SK-N-SH (cell line): ENCODE data around the gene CD209. TPM values are rescaled to one million over a fixed set of nuclear protein-coding genes. Genes with fewer than 3 reads are reported as not detected.

ENCODE experiments used
- CTCF ChIA-PET: fragments of 300-600, 350-600 bp; formaldehyde crosslinking; extraction: SDS; loops from one replicate; lab custom pipeline; 2021; lab: Yijun Ruan, JAX
- POLR2A ChIA-PET: fragments of 350-600 bp; sonication (Branson Sonifier 250); formaldehyde crosslinking; extraction: SDS; loops from one replicate; lab custom pipeline; 2020; ENCODE audit warnings: antibody characterized with exemption, inconsistent platforms; lab: Yijun Ruan, JAX
- DNase-seq: peaks from one replicate; pipeline ENCODE4 v3.0.0; 2012
- H2AFZ ChIP-seq: fragments of 200-600 bp; sonication (generic); 2 replicates; pipeline ENCODE4 v1.8.1; 2016; ENCODE audit warnings: antibody characterized with exemption, mild to moderate bottlenecking, low read depth
- H3F3A ChIP-seq: fragments of 200-600 bp; sonication (generic); replicated peaks from 2 replicates; pipeline ENCODE3; 2016; ENCODE audit warnings: antibody characterized with exemption, mild to moderate bottlenecking; ENCODE audit not compliant: insufficient read depth
- H3K27ac ChIP-seq, 2 experiments: fragments of 200-500 bp in 1 of 2; fragments of 200-600 bp in 1 of 2; sonication (Bioruptor generic) in 1 of 2; sonication (generic), shearing (Covaris generic) in 1 of 2; 2 replicates each; pipeline versions ENCODE4 v1.5.1 to v1.6.1; 2014 to 2016; ENCODE audit warnings: low read depth in 2 of 2, inconsistent platforms in 1 of 2, low read length in 1 of 2, mild to moderate bottlenecking in 1 of 2, mixed read lengths in 1 of 2
- H3K27me3 ChIP-seq: fragments of 200-600 bp; sonication (generic), shearing (Covaris generic); 2 replicates; pipeline ENCODE4 v1.6.1; 2016; ENCODE audit warnings: mixed run types; ENCODE audit not compliant: insufficient read depth
- H3K36me3 ChIP-seq, 2 experiments: fragments of 200-500 bp in 1 of 2; fragments of 200-600 bp in 1 of 2; sonication (Bioruptor generic) in 1 of 2; sonication (generic) in 1 of 2; replicated peaks in 1 of 2; 2 replicates each; pipeline versions ENCODE3 to v1.5.1; 2014 to 2016; ENCODE audit warnings: low read length in 1 of 2, mild to moderate bottlenecking in 1 of 2; ENCODE audit not compliant: insufficient read depth in 2 of 2, control insufficient read depth in 1 of 2
- H3K4me1 ChIP-seq, 2 experiments: fragments of 200-500 bp in 1 of 2; fragments of 200-600 bp in 1 of 2; sonication (Bioruptor generic) in 1 of 2; sonication (generic), shearing (Covaris generic) in 1 of 2; 2 replicates each; pipeline versions ENCODE4 v1.5.1 to v1.6.1; 2014 to 2016; ENCODE audit warnings: low read depth in 1 of 2, low read length in 1 of 2, mixed run types in 1 of 2; ENCODE audit not compliant: insufficient read depth in 2 of 2, control insufficient read depth in 1 of 2
- H3K4me2 ChIP-seq: fragments of 200-600 bp; sonication (generic), shearing (Covaris generic); 2 replicates; pipeline ENCODE4 v1.6.1; 2017; ENCODE audit warnings: mixed run types
- H3K4me3 ChIP-seq, 2 experiments: fragments of 200-500 bp in 1 of 2; fragments of 200-600 bp in 1 of 2; sonication (Bioruptor generic) in 1 of 2; sonication (generic), shearing (Covaris generic) in 1 of 2; 2 replicates each; pipeline versions ENCODE4 v1.5.1 to v1.8.1; 2014 to 2016; ENCODE audit warnings: low read depth in 2 of 2, inconsistent platforms in 1 of 2, low read length in 1 of 2, mild to moderate bottlenecking in 1 of 2, mixed read lengths in 1 of 2, moderate library complexity in 1 of 2
- H3K79me2 ChIP-seq: fragments of 200-600 bp; sonication (generic); 2 replicates; pipeline ENCODE4 v1.8.1; 2017; ENCODE audit warnings: mild to moderate bottlenecking; ENCODE audit not compliant: insufficient read depth
- H3K9ac ChIP-seq: fragments of 200-600 bp; sonication (generic); 2 replicates; pipeline ENCODE4 v1.6.1; 2017; ENCODE audit warnings: mixed run types
- H3K9me2 ChIP-seq: fragments of 200-600 bp; sonication (generic); 2 replicates; pipeline ENCODE4 v1.6.1; 2017; ENCODE audit warnings: mixed run types
- H3K9me3 ChIP-seq: fragments of 200-600 bp; sonication (generic); 2 replicates; pipeline ENCODE4 v1.6.1; 2017; ENCODE audit warnings: mixed run types, mild to moderate bottlenecking, moderate library complexity
- H4K20me1 ChIP-seq: fragments of 200-600 bp; sonication (generic); 2 replicates; pipeline ENCODE4 v1.6.1; 2017; ENCODE audit warnings: mild to moderate bottlenecking, mixed run types; ENCODE audit not compliant: insufficient read depth
- EP300 ChIP-seq, 2 experiments: IDR thresholded peaks; 2 replicates each; pipeline versions ENCODE4 v1.4.0 to v1.6.1; 2012; ENCODE audit warnings: borderline replicate concordance in 1 of 2, low read depth in 1 of 2, low read length in 1 of 2
- EZH2phosphoT487 ChIP-seq: fragments of 200-600 bp; sonication (generic); IDR thresholded peaks from 2 replicates; pipeline ENCODE4 v1.6.1; 2017; ENCODE audit warnings: low read depth, mixed run types, mild to moderate bottlenecking, antibody characterized with exemption, moderate library complexity, borderline replicate concordance
- FOSL2 ChIP-seq: IDR thresholded peaks from 2 replicates; pipeline ENCODE4 v1.4.0; 2012; ENCODE audit warnings: low read depth, mild to moderate bottlenecking, moderate library complexity, borderline replicate concordance
- FOXJ3 ChIP-seq: sonication (generic); formaldehyde crosslinking; IDR thresholded peaks from 2 replicates; pipeline ENCODE4 v1.5.1; 2020; ENCODE audit warnings: mild to moderate bottlenecking, missing genetic modification reagents
- FOXM1 ChIP-seq: IDR thresholded peaks from 2 replicates; pipeline ENCODE4 v1.4.0; 2012; ENCODE audit warnings: low read depth, mild to moderate bottlenecking
- IRF3 ChIP-seq: fragments of 150-350 bp; IDR thresholded peaks from 2 replicates; pipeline ENCODE4 v1.6.1; 2016; ENCODE audit warnings: mild to moderate bottlenecking, low read depth, low read length
- MEF2A ChIP-seq: IDR thresholded peaks from 2 replicates; pipeline ENCODE4 v1.4.0; 2012; ENCODE audit warnings: low read depth, borderline replicate concordance
- PBX3 ChIP-seq: IDR thresholded peaks from 2 replicates; pipeline ENCODE4; 2012
- POLR2AphosphoS5 ChIP-seq: IDR thresholded peaks from 2 replicates; pipeline ENCODE4 v1.6.1; 2012; ENCODE audit warnings: low read depth, low read length
- RAD21 ChIP-seq: IDR thresholded peaks from 2 replicates; pipeline ENCODE4 v1.6.1; 2012; ENCODE audit warnings: mild to moderate bottlenecking, low read length
- RCOR1 ChIP-seq: fragments of 150-350 bp; IDR thresholded peaks from 2 replicates; pipeline ENCODE4 v1.6.1; 2017; ENCODE audit warnings: antibody characterized with exemption, low read length
- REST ChIP-seq: IDR thresholded peaks from 2 replicates; pipeline ENCODE4 v1.6.1; 2012; ENCODE audit warnings: mild to moderate bottlenecking, low read depth, low read length, moderate library complexity
- RFX5 ChIP-seq: IDR thresholded peaks from 2 replicates; pipeline ENCODE4 v1.6.1; 2012; ENCODE audit warnings: mild to moderate bottlenecking, improper control_type of control experiment, low read length
- RXRA ChIP-seq: IDR thresholded peaks from 2 replicates; pipeline ENCODE4 v1.4.0; 2012; ENCODE audit warnings: low read depth, mild to moderate bottlenecking, borderline replicate concordance
- SIN3A ChIP-seq: IDR thresholded peaks from 2 replicates; pipeline ENCODE4 v1.6.1; 2012; ENCODE audit warnings: low read depth, mild to moderate bottlenecking, low read length, moderate library complexity, borderline replicate concordance
- SMC3 ChIP-seq: IDR thresholded peaks from 2 replicates; pipeline ENCODE4 v1.6.1; 2012; ENCODE audit warnings: low read depth, low read length, improper control_type of control experiment
- TEAD4 ChIP-seq: IDR thresholded peaks from 2 replicates; pipeline ENCODE4 v1.4.0; 2012; ENCODE audit warnings: mild to moderate bottlenecking, borderline replicate concordance; ENCODE audit not compliant: insufficient read depth
- USF2 ChIP-seq: fragments of 150-350 bp; IDR thresholded peaks from 2 replicates; pipeline ENCODE4 v1.6.1; 2017; ENCODE audit warnings: antibody characterized with exemption, low read length, low read depth, borderline replicate concordance
- YY1 ChIP-seq: IDR thresholded peaks from 2 replicates; pipeline ENCODE4 v1.4.0; 2012; ENCODE audit warnings: low read depth, mild to moderate bottlenecking
- ZBTB33 ChIP-seq: IDR thresholded peaks from 2 replicates; pipeline ENCODE4 v1.4.0; 2012; ENCODE audit warnings: low read depth, borderline replicate concordance
- WGBS: methylation state at CpG from one replicate; pipeline ENCODE4 v1.1.6; 2017; ENCODE audit warnings: low lambda C conversion rate; 5-methylcytosine and 5-hydroxymethylcytosine counted together
- polyA plus RNA-seq, 3 experiments: library from polyadenylated mRNA; depleted of rRNA; stranded (reverse); fragments of >200 nt; gene quantifications; 2 replicates each; pipeline ENCODE4 v1.2.3, GENCODE V29; 2012

CD209 gene
- polyA plus RNA-seq, 1 of the 3 experiments (the other 2 are of a cell fraction): not detected

GRCh38 chr19:7737215-7737614 lies 10.1 kb downstream of the CD209 start:
- no peak overlapping the region for H3K9ac ChIP-seq
- no peak for DNase-seq
- no peaks in the 10 kb centered on the region for H3K79me2 ChIP-seq
- ChIA-PET POLR2A (no interaction called here), CTCF (no interaction called here)
- H3K4me1 ChIP-seq: no peaks in the 10 kb centered on the region
- TF ChIP-seq RFX5: no peak
- TF ChIP-seq USF2: no peak
- TF ChIP-seq RAD21: no peak
- TF ChIP-seq EP300 (IDR thresholded peaks at IDR 0.05; ENCODE audit: borderline replicate concordance in 1 of 2, low read depth in 1 of 2, low read length in 1 of 2): no peak
- TF ChIP-seq FOSL2: no peak
- TF ChIP-seq ZBTB33: no peak
- TF ChIP-seq SIN3A: no peak
- no peak for TF ChIP-seq IRF3
- TF ChIP-seq REST: no peak
- TF ChIP-seq EZH2phosphoT487: no peak
- TF ChIP-seq FOXJ3 (CRISPR knock-in tag): no peak
- no peak for TF ChIP-seq TEAD4
- TF ChIP-seq POLR2AphosphoS5: no peak
- TF ChIP-seq RCOR1: no peak
- TF ChIP-seq YY1: no peak
- TF ChIP-seq MEF2A: no peak
- TF ChIP-seq SMC3: no peak
- no peak for TF ChIP-seq PBX3
- TF ChIP-seq FOXM1: no peak
- no peak for TF ChIP-seq RXRA
- H2AFZ ChIP-seq: no peak overlapping the region
- no peaks in the 10 kb centered on the region for H3K9me3 ChIP-seq
- H3K27me3 ChIP-seq: peaks cover 57% of the 10 kb centered on the region
- H3F3A ChIP-seq: no peaks in the 10 kb centered on the region
- H3K36me3 ChIP-seq: no peaks in the 10 kb centered on the region
- WGBS: 19% methylated on average over 11 of the region's 11 CpGs
- no peaks in the 10 kb centered on the region for H3K9me2 ChIP-seq
- no peak overlapping the region for H3K4me2 ChIP-seq
- no peak overlapping the region for H3K27ac ChIP-seq
- H3K4me3 ChIP-seq: no peak overlapping the region
- no peaks in the 10 kb centered on the region for H4K20me1 ChIP-seq
